Measurements from ENCODE around the gene S100A14. TPM values are rescaled to one million over a fixed set of nuclear protein-coding genes. Genes with fewer than 3 reads are reported as not detected.
"Not testable (repeated sequence)": the region's sequence is repeated elsewhere in the genome, so short reads cannot be mapped to it uniquely, and the experiment has no call there.

Gene S100A14
- total RNA-seq, 1 donor from 2014 or later = not detected

GRCh38 chr1:153643816-153644215 lies 27.7 kb upstream of the S100A14 start:
- H3K27me3 Mint-ChIP-seq (ENCODE audit: unreplicated experiment) = no peaks in the 10 kb centered on the region
- no peak for TF ChIP-seq CTCF (IDR thresholded peaks at IDR 0.05)
- H3K36me3 Mint-ChIP-seq (ENCODE audit: unreplicated experiment) = peaks cover 57% of the 10 kb centered on the region
- no peaks in the 10 kb centered on the region for H3K9me3 Mint-ChIP-seq (ENCODE audit: unreplicated experiment)
- no peak overlapping the region for H3K27ac Mint-ChIP-seq (ENCODE audit: unreplicated experiment)
- DNase-seq (ENCODE audit: extremely low spot score, unreplicated experiment) = no peak
- peaks cover 2% of the 10 kb centered on the region for H3K4me1 Mint-ChIP-seq (ENCODE audit: unreplicated experiment)
- no peak overlapping the region for H3K4me3 Mint-ChIP-seq (ENCODE audit: unreplicated experiment)

- no peak for DNase-seq (ENCODE audit: extremely low spot score, unreplicated experiment)
- Mint-ChIP-seq H3K9me3 (ENCODE audit: unreplicated experiment) (no peaks in the 10 kb centered on the region), H3K4me1 (ENCODE audit: unreplicated experiment) (peaks cover 2% of the 10 kb centered on the region), H3K4me3 (ENCODE audit: unreplicated experiment) (no peak overlapping the region), H3K27me3 (ENCODE audit: unreplicated experiment) (no peaks in the 10 kb centered on the region), H3K36me3 (ENCODE audit: unreplicated experiment) (peaks cover 63% of the 10 kb centered on the region), H3K27ac (ENCODE audit: unreplicated experiment) (no peak overlapping the region)
- no peak for TF ChIP-seq CTCF (IDR thresholded peaks at IDR 0.05)
These were observed 27.0 kb upstream of the S100A14 start for GRCh38 chr1:153643100-153643499.

GRCh38 chr1:153642161-153642560 lies 26.0 kb upstream of the S100A14 start:
- Mint-ChIP-seq H3K27me3 (ENCODE audit: unreplicated experiment) (no peaks in the 10 kb centered on the region), H3K9me3 (ENCODE audit: unreplicated experiment) (no peaks in the 10 kb centered on the region), H3K27ac (ENCODE audit: unreplicated experiment) (no peak overlapping the region), H3K4me1 (ENCODE audit: unreplicated experiment) (no peaks in the 10 kb centered on the region), H3K4me3 (ENCODE audit: unreplicated experiment) (no peak overlapping the region), H3K36me3 (ENCODE audit: unreplicated experiment) (peaks cover 69% of the 10 kb centered on the region)
- no peak for TF ChIP-seq CTCF (IDR thresholded peaks at IDR 0.05)
- no peak for DNase-seq (ENCODE audit: extremely low spot score, unreplicated experiment)

GRCh38 chr1:153640861-153641260 lies 24.7 kb upstream of the S100A14 start:
- no peak for DNase-seq (ENCODE audit: extremely low spot score, unreplicated experiment)
- H3K27ac Mint-ChIP-seq (ENCODE audit: unreplicated experiment) = no peak overlapping the region
- peaks cover 70% of the 10 kb centered on the region for H3K36me3 Mint-ChIP-seq (ENCODE audit: unreplicated experiment)
- H3K4me3 Mint-ChIP-seq (ENCODE audit: unreplicated experiment) = no peak overlapping the region
- H3K27me3 Mint-ChIP-seq (ENCODE audit: unreplicated experiment) = no peaks in the 10 kb centered on the region
- peaks cover 8% of the 10 kb centered on the region for H3K4me1 Mint-ChIP-seq (ENCODE audit: unreplicated experiment)
- TF ChIP-seq CTCF (IDR thresholded peaks at IDR 0.05) = no peak
- H3K9me3 Mint-ChIP-seq (ENCODE audit: unreplicated experiment) = no peaks in the 10 kb centered on the region

- not testable (repeated sequence) for H3K4me3 Mint-ChIP-seq (ENCODE audit: unreplicated experiment); H3K27me3 Mint-ChIP-seq (ENCODE audit: unreplicated experiment); DNase-seq (ENCODE audit: extremely low spot score, unreplicated experiment); H3K27ac Mint-ChIP-seq (ENCODE audit: unreplicated experiment); H3K9me3 Mint-ChIP-seq (ENCODE audit: unreplicated experiment)
- H3K4me1 Mint-ChIP-seq (ENCODE audit: unreplicated experiment) = peaks cover 11% of the 10 kb centered on the region
- peaks cover 66% of the 10 kb centered on the region for H3K36me3 Mint-ChIP-seq (ENCODE audit: unreplicated experiment)
These were observed 24.1 kb upstream of the S100A14 start for GRCh38 chr1:153640213-153640612.

GRCh38 chr1:153639280-153639679 lies 23.2 kb upstream of the S100A14 start:
- no peaks in the 10 kb centered on the region for H3K9me3 Mint-ChIP-seq (ENCODE audit: unreplicated experiment)
- H3K4me1 Mint-ChIP-seq (ENCODE audit: unreplicated experiment) = peaks cover 16% of the 10 kb centered on the region
- no peak overlapping the region for H3K27ac Mint-ChIP-seq (ENCODE audit: unreplicated experiment)
- H3K4me3 Mint-ChIP-seq (ENCODE audit: unreplicated experiment) = no peak overlapping the region
- no peak for TF ChIP-seq CTCF (IDR thresholded peaks at IDR 0.05)
- DNase-seq (ENCODE audit: extremely low spot score, unreplicated experiment) = no peak
- peaks cover 59% of the 10 kb centered on the region for H3K36me3 Mint-ChIP-seq (ENCODE audit: unreplicated experiment)
- H3K27me3 Mint-ChIP-seq (ENCODE audit: unreplicated experiment) = no peaks in the 10 kb centered on the region

Measured in osteocyte (in vitro differentiated cells).